ENCODE results near the gene TIMMDC1.

TIMMDC1 gene

DNA sequence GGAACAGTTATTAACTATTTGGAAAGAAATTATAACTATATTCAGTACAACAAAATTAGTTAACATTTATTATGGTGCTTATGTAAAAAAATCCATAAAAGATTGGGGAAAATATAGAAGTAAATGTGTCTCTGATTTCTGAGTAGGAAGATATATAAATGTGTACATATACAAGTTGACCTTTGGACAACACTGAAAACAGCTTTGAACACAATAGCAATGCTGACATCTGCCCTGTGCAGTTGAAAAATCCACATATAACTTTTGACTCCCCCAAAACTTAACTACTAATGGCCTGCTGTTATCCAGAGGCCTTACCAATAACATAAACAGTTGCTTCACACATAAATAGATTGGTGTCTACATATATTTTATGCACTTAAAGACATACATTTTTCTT lies 12.3 kb downstream of the TIMMDC1 start:
- no peak overlapping the region for H2AFZ ChIP-seq (ENCODE audit: low read depth, low read length, severe bottlenecking)
- peaks cover 32% of the 10 kb centered on the region; the same call in 1 of the 2 replicates for H3K36me3 ChIP-seq (ENCODE audit: low read length)

GRCh38 chr3:119514637-119515036 lies 16.3 kb downstream of the TIMMDC1 start:
- Histone ChIP-seq H3K27me3 (ENCODE audit: low read length) (no peaks in the 10 kb centered on the region), H3K4me3 (ENCODE audit: insufficient read depth, low read length, poor library complexity, severe bottlenecking) (no peak overlapping the region), H3K9me2 (replicated peaks; ENCODE audit: insufficient read depth, low read length) (no peaks in the 10 kb centered on the region), H3K4me2 (ENCODE audit: low read depth, low read length, poor library complexity, severe bottlenecking) (no peak overlapping the region), H3K9me3 (ENCODE audit: insufficient read depth, low read length) (no peaks in the 10 kb centered on the region), H3K79me2 (ENCODE audit: insufficient read depth, low read length) (no peaks in the 10 kb centered on the region), H3K9ac (ENCODE audit: low read length) (no peak overlapping the region), H4K20me1 (ENCODE audit: low read depth, low read length) (no peaks in the 10 kb centered on the region), H3F3A (ENCODE audit: insufficient read depth) (peaks cover 21% of the 10 kb centered on the region; the same call in 1 of the 2 replicates), H3K27ac (ENCODE audit: low read depth, low read length) (no peak overlapping the region), H2AFZ (ENCODE audit: low read depth, low read length, severe bottlenecking) (no peak overlapping the region), H3K36me3 (ENCODE audit: low read length) (peaks cover 56% of the 10 kb centered on the region)
- TF ChIP-seq EZH2phosphoT487 (conservative IDR thresholded peaks at IDR 0.05; ENCODE audit: low read length) (no peak), CTCF (IDR thresholded peaks at IDR 0.05; ENCODE audit: insufficient read depth, low read length, poor library complexity, severe bottlenecking) (no peak)

More for the DNA sequence above, 12.3 kb downstream of the TIMMDC1 start:
- Histone ChIP-seq H3K27ac (ENCODE audit: low read depth, low read length) (no peak overlapping the region), H3K9ac (ENCODE audit: low read length) (no peak overlapping the region), H3K79me2 (ENCODE audit: insufficient read depth, low read length) (peaks cover 5% of the 10 kb centered on the region; the same call in 1 of the 2 replicates), H3K9me2 (replicated peaks; ENCODE audit: insufficient read depth, low read length) (no peaks in the 10 kb centered on the region), H3K9me3 (ENCODE audit: insufficient read depth, low read length) (no peaks in the 10 kb centered on the region), H3F3A (ENCODE audit: insufficient read depth) (peaks cover 21% of the 10 kb centered on the region; the same call in 1 of the 2 replicates), H3K4me3 (ENCODE audit: insufficient read depth, low read length, poor library complexity, severe bottlenecking) (no peak overlapping the region), H3K27me3 (ENCODE audit: low read length) (no peaks in the 10 kb centered on the region), H4K20me1 (ENCODE audit: low read depth, low read length) (no peaks in the 10 kb centered on the region), H3K4me2 (ENCODE audit: low read depth, low read length, poor library complexity, severe bottlenecking) (no peak overlapping the region)
- TF ChIP-seq CTCF (IDR thresholded peaks at IDR 0.05; ENCODE audit: insufficient read depth, low read length, poor library complexity, severe bottlenecking) (no peak), EZH2phosphoT487 (conservative IDR thresholded peaks at IDR 0.05; ENCODE audit: low read length) (no peak)

DNA sequence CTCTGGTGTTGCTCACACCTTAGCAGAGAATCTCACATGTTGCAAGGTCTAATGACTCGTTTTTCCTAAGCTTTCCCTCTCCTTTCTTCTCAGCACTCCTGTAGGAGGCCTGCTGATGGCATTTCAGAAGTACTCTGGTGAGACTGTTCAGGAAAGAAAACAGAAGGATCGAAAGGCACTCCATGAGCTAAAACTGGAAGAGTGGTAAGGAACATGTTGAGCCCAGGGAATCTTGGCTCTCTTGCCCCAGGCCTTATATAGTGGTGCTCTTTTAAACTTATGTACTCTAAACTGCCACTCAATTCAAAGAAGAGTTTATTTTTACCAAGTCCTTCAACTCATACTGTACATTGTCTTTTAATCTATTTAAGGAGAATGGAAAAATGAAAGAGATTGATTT lies 18.8 kb downstream of the TIMMDC1 start:
- TF ChIP-seq EZH2phosphoT487 (conservative IDR thresholded peaks at IDR 0.05; ENCODE audit: low read length) (no peak), CTCF (IDR thresholded peaks at IDR 0.05; ENCODE audit: insufficient read depth, low read length, poor library complexity, severe bottlenecking) (no peak)
- no peak overlapping the region for H3K27ac ChIP-seq (ENCODE audit: low read depth, low read length)
- H3K4me3 ChIP-seq (ENCODE audit: insufficient read depth, low read length, poor library complexity, severe bottlenecking): no peak overlapping the region
- H3K9me2 ChIP-seq (replicated peaks; ENCODE audit: insufficient read depth, low read length): no peaks in the 10 kb centered on the region
- peaks cover 66% of the 10 kb centered on the region for H3K36me3 ChIP-seq (ENCODE audit: low read length)
- no peaks in the 10 kb centered on the region for H3K9me3 ChIP-seq (ENCODE audit: insufficient read depth, low read length)
- H3K27me3 ChIP-seq (ENCODE audit: low read length): no peaks in the 10 kb centered on the region
- no peak overlapping the region for H2AFZ ChIP-seq (ENCODE audit: low read depth, low read length, severe bottlenecking)
- H3K4me2 ChIP-seq (ENCODE audit: low read depth, low read length, poor library complexity, severe bottlenecking): no peak overlapping the region
- no peak overlapping the region for H3K9ac ChIP-seq (ENCODE audit: low read length)
- no peaks in the 10 kb centered on the region for H4K20me1 ChIP-seq (ENCODE audit: low read depth, low read length)
- H3K79me2 ChIP-seq (ENCODE audit: insufficient read depth, low read length): no peaks in the 10 kb centered on the region
- peaks cover 15% of the 10 kb centered on the region; the same call in 1 of the 2 replicates for H3F3A ChIP-seq (ENCODE audit: insufficient read depth)
